Activated CD4-positive, alpha-beta T cell treated with anti-CD3 and anti-CD28 coated beads, Interleukin-2, amount 50 U/mL, for 4 hours (primary cell): ENCODE results near the gene GAB2.

Experiments
- DNase-seq, 2 experiments: peaks; one replicate each; pipeline ENCODE4 v3.0.0-alpha.2; 2020

GAB2 gene

DNA sequence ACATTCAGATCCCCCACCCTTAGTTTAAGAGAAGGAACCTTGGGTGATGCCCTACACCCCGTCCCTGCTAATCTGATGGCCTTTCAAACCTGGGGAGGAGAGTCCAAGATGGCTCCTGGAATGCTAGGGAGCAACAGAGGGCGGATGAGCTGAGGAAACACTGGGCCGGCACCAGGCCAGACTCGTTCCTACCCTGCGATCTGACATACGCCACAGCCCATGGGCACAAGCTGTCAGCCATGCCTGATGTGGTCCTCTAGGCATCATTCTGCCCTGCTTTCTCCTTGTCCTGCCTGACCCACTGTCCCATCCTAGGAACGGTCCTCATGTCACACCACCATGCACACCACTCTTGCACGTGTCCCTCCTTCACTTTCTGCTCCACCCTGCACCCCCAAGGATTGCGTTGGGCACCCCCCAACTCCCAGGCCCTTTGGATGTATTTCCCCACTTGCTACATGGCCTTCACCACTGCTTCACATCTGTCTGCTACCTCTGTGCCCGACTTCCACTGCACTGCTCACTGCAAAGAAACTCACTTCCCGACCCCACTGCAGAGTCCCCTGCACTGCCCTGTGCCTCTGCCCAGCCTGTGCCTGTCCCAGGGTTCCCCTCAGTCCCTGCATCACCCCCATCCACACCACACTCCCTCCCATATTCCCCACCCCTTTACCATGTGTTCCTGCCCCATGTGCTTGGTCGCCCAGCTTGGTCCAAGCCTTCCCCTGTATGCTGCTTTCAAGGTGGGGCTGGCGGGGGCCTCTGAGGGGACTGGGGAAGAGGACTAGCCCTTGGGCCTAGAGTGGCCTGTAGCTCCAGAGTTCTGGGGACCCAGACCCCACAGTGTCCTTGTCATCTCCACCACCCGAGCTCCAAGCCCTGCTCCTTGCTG, 199.7 kb downstream of the GAB2 start:
- no peak for DNase-seq

DNA sequence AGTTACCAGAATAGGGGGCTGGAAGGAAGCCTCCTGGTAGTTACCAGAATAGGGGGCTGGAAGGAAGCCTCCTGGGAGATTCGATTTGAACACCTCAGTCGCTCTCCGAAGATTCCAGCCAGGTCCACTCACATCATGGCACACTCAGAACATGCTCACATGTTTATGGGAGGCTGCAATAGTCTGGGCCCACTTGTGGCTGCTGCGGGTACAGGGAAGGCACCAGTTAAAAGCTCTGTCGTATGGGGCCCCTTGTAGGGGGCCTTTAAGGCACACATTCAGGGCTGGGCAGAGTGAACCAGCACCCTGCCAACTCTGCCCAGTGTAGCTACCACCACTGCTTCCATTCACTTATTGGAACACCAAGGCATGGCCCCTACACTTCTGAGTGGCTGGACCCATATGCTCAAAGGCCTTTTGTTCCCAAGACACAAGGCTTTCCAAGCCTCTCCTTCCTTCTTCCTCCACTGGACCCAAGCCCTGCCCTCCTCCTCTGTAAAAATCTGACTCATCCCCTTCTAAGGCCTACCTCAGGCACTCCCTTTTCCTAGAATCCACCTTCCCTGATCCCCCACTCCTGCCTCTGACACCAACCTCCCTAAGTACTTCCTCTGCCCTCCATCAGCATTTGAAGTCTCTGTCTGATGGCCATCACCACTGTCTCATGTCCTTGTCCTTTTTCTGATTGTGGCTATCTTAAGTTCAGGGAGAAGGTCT, 200.9 kb downstream of the GAB2 start:
- no peak for DNase-seq

GRCh38 chr11:78216021-78216420, 201.6 kb downstream of the GAB2 start:
- no peak for DNase-seq

- no peak for DNase-seq
These were observed 203.1 kb downstream of the GAB2 start for GRCh38 chr11:78214331-78215194.

DNA sequence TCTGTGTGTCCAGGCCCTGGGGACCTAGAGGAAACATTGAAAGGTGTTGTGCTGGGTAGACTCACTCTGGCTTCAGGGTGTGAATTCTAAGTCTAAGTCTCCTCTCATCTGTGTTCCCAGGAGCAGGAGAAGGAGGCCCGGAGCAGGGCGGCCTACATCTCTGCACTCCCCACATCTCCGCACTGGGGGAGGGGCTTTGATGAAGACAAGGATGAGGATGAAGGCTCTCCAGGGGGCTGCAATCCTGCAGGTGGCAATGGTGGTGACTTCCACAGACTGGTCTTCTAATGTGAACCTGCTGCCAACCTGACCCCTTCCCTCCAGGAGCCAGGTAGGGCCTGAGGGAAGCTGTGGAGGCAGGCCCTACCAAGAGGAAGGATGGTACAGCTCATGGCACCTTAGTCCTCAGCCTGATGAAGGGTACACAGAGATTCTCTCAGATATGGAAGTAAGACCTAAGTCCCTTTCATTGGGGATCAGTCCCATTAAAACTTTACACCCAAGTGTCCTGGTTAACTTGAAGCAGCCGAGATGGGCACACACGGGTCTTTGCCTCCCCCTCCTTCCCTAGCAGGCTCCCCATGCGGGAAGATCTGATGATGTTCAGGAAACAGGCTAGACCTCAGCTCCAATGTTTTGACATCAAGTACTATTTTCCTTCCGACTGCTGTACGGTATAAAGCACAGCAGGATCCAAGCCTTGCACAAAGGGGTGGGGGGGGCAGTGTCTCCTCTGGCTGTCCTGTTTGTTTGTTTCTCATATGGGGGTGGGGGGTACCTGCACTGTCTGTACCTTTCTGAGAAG, 203.9 kb downstream of the GAB2 start:
- no peak for DNase-seq

- DNase-seq, result no peak
These were observed 204.8 kb downstream of the GAB2 start for GRCh38 chr11:78212586-78213371.

GRCh38 chr11:78211565-78211964, 206.1 kb downstream of the GAB2 start:
- DNase-seq, result no peak

DNA sequence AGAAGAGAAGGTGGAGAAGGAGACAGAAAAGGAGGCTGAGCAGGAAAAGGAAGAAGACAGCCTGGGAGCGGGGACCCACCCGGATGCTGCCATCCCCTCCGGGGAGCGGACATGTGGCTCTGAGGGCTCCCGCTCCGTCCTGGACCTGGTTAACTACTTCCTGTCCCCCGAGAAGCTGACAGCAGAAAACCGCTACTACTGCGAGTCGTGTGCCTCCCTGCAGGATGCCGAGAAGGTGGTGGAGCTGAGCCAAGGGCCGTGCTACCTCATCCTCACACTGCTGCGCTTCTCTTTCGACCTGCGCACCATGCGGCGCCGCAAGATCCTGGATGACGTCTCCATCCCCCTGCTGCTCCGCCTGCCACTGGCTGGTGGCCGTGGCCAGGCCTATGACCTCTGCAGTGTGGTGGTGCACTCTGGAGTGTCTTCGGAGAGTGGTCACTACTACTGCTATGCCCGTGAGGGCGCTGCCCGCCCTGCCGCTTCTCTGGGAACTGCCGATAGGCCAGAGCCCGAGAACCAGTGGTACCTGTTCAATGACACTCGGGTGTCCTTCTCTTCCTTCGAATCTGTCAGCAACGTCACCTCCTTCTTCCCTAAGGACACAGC, 207.5 kb downstream of the GAB2 start:
- DNase-seq, result no peak

DNA sequence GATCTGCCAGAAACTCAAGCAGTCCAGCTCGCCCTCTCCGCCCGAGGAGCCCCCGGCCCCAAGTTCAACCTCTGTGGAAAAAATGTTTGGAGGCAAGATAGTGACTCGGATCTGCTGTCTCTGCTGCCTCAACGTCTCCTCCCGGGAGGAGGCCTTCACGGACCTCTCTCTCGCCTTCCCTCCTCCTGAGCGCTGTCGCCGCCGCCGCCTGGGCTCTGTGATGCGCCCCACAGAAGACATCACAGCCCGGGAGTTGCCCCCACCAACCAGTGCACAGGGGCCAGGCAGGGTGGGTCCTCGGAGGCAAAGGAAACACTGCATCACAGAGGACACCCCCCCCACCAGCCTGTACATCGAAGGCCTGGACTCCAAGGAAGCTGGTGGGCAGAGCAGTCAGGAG, 208.1 kb downstream of the GAB2 start:
- no peak for DNase-seq

DNA sequence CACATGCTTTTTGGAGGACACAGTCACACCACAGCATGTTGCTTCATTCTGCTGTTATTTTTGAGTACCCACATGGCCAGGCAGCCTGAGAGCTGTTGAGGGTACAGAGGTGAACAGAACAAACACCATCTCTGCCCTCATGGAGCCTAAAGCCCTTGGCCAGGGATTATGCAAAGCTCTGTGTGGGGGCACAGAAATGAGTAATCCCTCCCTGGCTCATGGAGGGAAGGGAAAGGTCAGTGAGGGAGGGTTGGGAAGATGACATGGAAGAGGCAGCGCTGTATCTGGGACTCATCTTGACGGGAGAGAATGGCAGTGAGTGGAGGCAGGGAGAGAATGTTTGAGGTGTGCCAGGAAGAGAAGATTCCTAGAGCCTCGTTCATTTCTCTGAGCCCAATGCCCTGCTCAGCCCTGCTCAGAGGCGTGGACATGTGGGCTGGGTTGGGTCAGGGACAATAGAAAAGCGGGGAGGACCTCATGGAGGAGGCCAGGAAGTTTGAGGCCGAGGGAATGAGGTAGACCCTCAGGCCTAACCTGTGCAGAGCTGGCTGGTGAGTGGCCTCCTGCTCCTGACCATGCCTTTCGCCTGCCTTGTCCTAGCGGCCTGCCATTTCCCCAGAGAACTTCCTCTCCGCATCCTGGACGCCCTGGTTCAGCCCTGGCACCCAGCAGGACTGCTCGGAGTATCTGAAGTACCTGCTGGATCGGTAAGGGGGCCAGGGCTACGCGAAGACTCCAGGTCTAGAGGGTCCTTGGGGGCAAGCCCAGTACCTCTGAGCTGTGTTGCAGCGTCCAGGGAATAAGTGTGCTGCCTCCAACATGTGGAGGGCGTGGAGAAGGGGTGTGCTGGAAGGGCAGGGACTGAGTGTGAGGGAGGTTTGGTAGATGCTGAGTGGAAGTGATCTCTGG, 209.1 kb downstream of the GAB2 start:
- DNase-seq, result no peak

DNA sequence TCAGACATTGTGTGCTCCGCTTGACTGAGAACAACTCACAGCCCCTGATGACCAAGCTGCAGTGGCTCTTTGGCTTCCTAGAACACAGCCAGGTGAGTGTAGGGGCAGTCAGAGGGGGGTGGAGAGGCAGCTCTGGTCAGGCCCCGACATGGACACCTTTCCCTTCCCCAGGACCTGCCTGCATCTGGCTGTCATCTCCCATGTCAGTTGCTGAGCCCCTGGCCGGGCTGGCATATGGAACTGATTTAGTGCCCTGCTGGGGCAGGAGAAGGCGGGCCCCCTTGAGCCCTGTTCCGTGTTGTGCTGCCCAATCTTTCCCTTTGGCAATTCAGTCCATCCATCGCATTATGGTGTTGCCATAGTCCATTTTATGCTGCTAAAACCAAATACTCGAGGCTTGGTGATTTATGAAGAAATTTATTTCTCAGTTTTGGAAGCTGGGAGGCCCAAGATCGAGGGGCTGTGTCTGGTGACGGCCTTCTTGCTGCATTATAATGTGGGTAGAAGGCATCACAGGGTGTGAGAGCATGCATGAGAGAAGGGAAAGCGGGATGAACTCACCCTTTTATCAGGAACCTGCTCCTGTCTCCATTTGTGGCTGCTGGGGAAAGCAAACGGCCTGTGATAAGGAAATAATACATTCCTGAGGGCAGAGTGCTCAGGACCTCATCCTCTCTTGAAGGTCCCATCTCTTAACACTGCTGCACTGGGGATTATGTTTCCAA, 209.9 kb downstream of the GAB2 start:
- DNase-seq, result no peak

DNA sequence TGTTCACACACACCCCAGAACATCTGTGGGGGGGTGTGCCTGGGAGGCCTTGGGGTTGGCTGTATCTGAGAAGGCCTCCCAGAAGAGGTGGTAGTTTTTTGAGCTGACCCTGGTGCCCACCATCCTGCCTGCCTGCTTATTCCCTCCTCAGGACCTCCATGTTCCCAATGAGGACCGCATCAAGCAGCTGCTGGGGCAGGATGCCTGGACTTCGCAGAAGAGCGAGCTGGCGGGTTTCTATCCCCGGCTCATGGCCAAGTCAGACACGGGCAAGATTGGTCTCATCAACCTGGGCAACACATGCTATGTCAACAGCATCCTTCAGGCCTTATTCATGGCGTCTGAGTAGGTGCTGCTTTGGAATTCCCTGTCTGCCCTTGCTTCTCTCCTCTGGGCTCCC, 211.9 kb downstream of the GAB2 start:
- no peak for DNase-seq

GRCh38 chr11:78205256-78205655, 212.4 kb downstream of the GAB2 start:
- DNase-seq, result no peak

- peak; percentile 41 to 42 for DNase-seq
These were observed 214.4 kb downstream of the GAB2 start for GRCh38 chr11:78203184-78203583.

GRCh38 chr11:78202733-78203167, 214.9 kb downstream of the GAB2 start:
- DNase-seq, result peak; percentile 41 to 50

GRCh38 chr11:78201096-78201818, 216.4 kb downstream of the GAB2 start:
- no peak for DNase-seq

GRCh38 chr11:78200553-78200952, 217.1 kb downstream of the GAB2 start:
- DNase-seq, result no peak

GRCh38 chr11:78200061-78200460, 217.6 kb downstream of the GAB2 start:
- DNase-seq, result no peak

GRCh38 chr11:78199653-78200015, 218.0 kb downstream of the GAB2 start:
- no peak for DNase-seq
